GM12878 (cell line): ENCODE results near the gene SRD5A2. TPM values are rescaled to one million over a fixed set of nuclear protein-coding genes. Genes with fewer than 3 reads are reported as not detected.

Experiments
- ATAC-seq: fragments of 200-7000 bp; cut with Tn5 transposase; 3 replicates; pipeline ENCODE4 v1.9.1; 2020; ENCODE audit warnings: mild to moderate bottlenecking, moderate library complexity
- BruUV-seq: library from RNA; stranded (reverse); fragments of 400-500 nt; replicated peaks from 2 replicates; lab custom pipeline; 2021; lab: Mats Ljungman, UMichigan
- CTCF ChIA-PET: fragments of 300-600 bp; sonication (Branson Sonifier 250); formaldehyde crosslinking; extraction: SDS; loops from one replicate; lab custom pipeline; 2021; ENCODE audit warnings: inconsistent platforms; lab: Yijun Ruan, JAX
- POLR2A ChIA-PET: fragments of 350-600 bp; formaldehyde crosslinking; extraction: SDS; loops from one replicate; lab custom pipeline; 2021; ENCODE audit warnings: inconsistent platforms; lab: Charles Lee
- RAD21 ChIA-PET: fragments of 300-600 bp; sonication (Branson Sonifier 250); formaldehyde crosslinking; loops from one replicate; lab custom pipeline; 2023; ENCODE audit warnings: antibody characterized with exemption; ENCODE audit not compliant: unreplicated experiment; lab: Charles Lee
- SMC1A ChIA-PET: fragments of 300-600 bp; sonication (Branson Sonifier 250); formaldehyde crosslinking; loops from one replicate; lab custom pipeline; 2023; ENCODE audit not compliant: unreplicated experiment, uncharacterized antibody; lab: Charles Lee
- DNase-seq: peaks from one replicate; pipeline ENCODE4 v3.0.0-alpha.2; 2011; ENCODE audit warnings: low read depth, low spot score
- FAIRE-seq: peaks from 3 replicates; lab custom pipeline; 2011; peaks lifted over from hg19 to GRCh38; lab: Jason Lieb, UNC
- H2AFZ ChIP-seq: 2 replicates; pipeline ENCODE4 v1.6.0; 2011; ENCODE audit warnings: low read depth, low read length, control low read depth; ENCODE audit not compliant: control insufficient read depth
- H3K27ac ChIP-seq: 2 replicates; pipeline ENCODE4 v1.5.1; 2011; ENCODE audit warnings: control low read depth; ENCODE audit not compliant: control insufficient read depth, insufficient read depth
- H3K27me3 ChIP-seq, 2 experiments: replicated peaks in 1 of 2; 2 replicates each; pipeline versions ENCODE4 v1.6.0 to v1.6.1; 2011; ENCODE audit warnings: low read length in 1 of 2; ENCODE audit not compliant: control insufficient read depth in 2 of 2, insufficient read depth in 2 of 2
- H3K36me3 ChIP-seq, 2 experiments: 2 replicates each; pipeline ENCODE4 v1.5.1; 2011; ENCODE audit warnings: low read length in 1 of 2; ENCODE audit not compliant: control insufficient read depth in 2 of 2, insufficient read depth in 2 of 2
- H3K4me1 ChIP-seq: 2 replicates; pipeline ENCODE4 v1.6.1; 2011; ENCODE audit warnings: mild to moderate bottlenecking, low read length, moderate library complexity, mixed read lengths; ENCODE audit not compliant: control insufficient read depth, insufficient read depth
- H3K4me2 ChIP-seq: 2 replicates; pipeline ENCODE4 v1.6.0; 2011; ENCODE audit warnings: control low read depth; ENCODE audit not compliant: control insufficient read depth, insufficient read depth
- H3K4me3 ChIP-seq: fragments of 200-600 bp; sonication (generic); 2 replicates; pipeline ENCODE4 v1.5.1; 2016
- H3K79me2 ChIP-seq: 2 replicates; pipeline ENCODE4 v1.6.0; 2011; ENCODE audit warnings: low read length; ENCODE audit not compliant: control insufficient read depth, insufficient read depth
- H3K9ac ChIP-seq: 2 replicates; pipeline ENCODE4 v1.8.0; 2011; ENCODE audit warnings: low read length, control low read depth, mixed read lengths; ENCODE audit not compliant: control insufficient read depth, insufficient read depth
- H3K9me3 ChIP-seq: replicated peaks from 3 replicates; pipeline ENCODE4 v1.5.1; 2011; ENCODE audit warnings: mild to moderate bottlenecking, low read length; ENCODE audit not compliant: control insufficient read depth, insufficient read depth
- H4K20me1 ChIP-seq: 2 replicates; pipeline ENCODE4 v1.6.0; 2011; ENCODE audit not compliant: control insufficient read depth, insufficient read depth
- EED ChIP-seq: sonication (generic); IDR thresholded peaks from 2 replicates; pipeline ENCODE4 v1.6.1; 2016; ENCODE audit warnings: antibody characterized with exemption, low read depth
- EGR1 ChIP-seq, 2 experiments: IDR thresholded peaks; 1 replicate in 1 of 2; 2 replicates in 1 of 2; pipeline ENCODE4 v1.6.1; 2011 to 2012; ENCODE audit warnings: low read depth in 2 of 2, low read length in 2 of 2, borderline replicate concordance in 1 of 2, mild to moderate bottlenecking in 1 of 2, moderate library complexity in 1 of 2
- ETV6 ChIP-seq, 2 experiments: fragments of 450-650 bp in 1 of 2; IDR thresholded peaks in 1 of 2; conservative IDR thresholded peaks in 1 of 2; 2 replicates each; pipeline ENCODE4 v1.6.1; 2014; ENCODE audit warnings: antibody characterized with exemption in 1 of 2, borderline replicate concordance in 1 of 2, low read depth in 1 of 2, mild to moderate bottlenecking in 1 of 2, moderate library complexity in 1 of 2
- GATAD2B ChIP-seq: fragments of 450-650 bp; conservative IDR thresholded peaks from 2 replicates; pipeline ENCODE4 v1.6.1; 2017; ENCODE audit warnings: low read depth, mild to moderate bottlenecking, moderate library complexity
- HDAC6 ChIP-seq: fragments of 200-600 bp; sonication (generic); IDR thresholded peaks from one replicate; pipeline ENCODE4 v1.8.0; 2017; ENCODE audit warnings: antibody characterized with exemption; ENCODE audit not compliant: unreplicated experiment
- KAT2A ChIP-seq: conservative IDR thresholded peaks from 2 replicates; pipeline ENCODE4 v1.6.1; 2011; ENCODE audit warnings: low read depth, low read length; ENCODE audit not compliant: control insufficient read depth
- MTA3 ChIP-seq: IDR thresholded peaks from 2 replicates; pipeline ENCODE4 v1.6.1; 2012; ENCODE audit warnings: low read length, inconsistent platforms, borderline replicate concordance
- SIN3A ChIP-seq: IDR thresholded peaks from 2 replicates; pipeline ENCODE4 v1.6.1; 2012; ENCODE audit warnings: low read depth, low read length, improper control_type of control experiment
- SMAD1 ChIP-seq: fragments of 450-650 bp; IDR thresholded peaks from 2 replicates; pipeline ENCODE4 v1.6.1; 2018; ENCODE audit warnings: mild to moderate bottlenecking, low read depth; ENCODE audit not compliant: partially characterized antibody
- SREBF2 ChIP-seq: IDR thresholded peaks from 2 replicates; pipeline ENCODE4 v1.6.1; 2012; ENCODE audit warnings: mild to moderate bottlenecking, low read length
- STAT1 ChIP-seq: fragments of 450-650 bp; conservative IDR thresholded peaks from 2 replicates; pipeline ENCODE4 v1.6.1; 2014; ENCODE audit warnings: antibody characterized with exemption, mild to moderate bottlenecking
- SUZ12 ChIP-seq: fragments of 200-600 bp; sonication (generic); IDR thresholded peaks from one replicate; pipeline ENCODE4 v1.6.1; 2018; ENCODE audit warnings: antibody characterized with exemption, mild to moderate bottlenecking; ENCODE audit not compliant: unreplicated experiment
- in situ Hi-C: fragments of 300-500 bp; cut with MboI; formaldehyde crosslinking; loops from 9 replicates; pipeline ENCODE4 v1.14.3; 2018; ENCODE audit warnings: mixed read lengths
- intact Hi-C: fragments of 100-400 bp; cut with micrococcal nuclease; formaldehyde crosslinking; loops from one replicate; pipeline ENCODE4 v1.14.2; 2022; ENCODE audit not compliant: unreplicated experiment
- polyA plus RNA-seq, 11 experiments: library from polyadenylated mRNA; depleted of rRNA in 4 of 11; unstranded in 6 of 11; stranded (reverse) in 5 of 11; fragments of >200 nt; fragmentation: Nextera tagmentation in 4 of 11; fragmentation: Illumina TruSeq in 1 of 11; extraction: Ambion mirVana in 4 of 11; extraction: Trizol in 1 of 11; gene quantifications; 1 replicate in 1 of 11; 2 replicates in 10 of 11; pipeline versions ENCODE4 v1.2.1 to v1.2.3, GENCODE V29; 2011 to 2016; ENCODE audit warnings: inconsistent platforms in 2 of 11, missing spikeins in 2 of 11, low read depth in 1 of 11
- total RNA-seq, 4 experiments: library from RNA; depleted of rRNA in 3 of 4; stranded (reverse); fragments of >200 nt in 3 of 4; fragmentation: Illumina TruSeq in 1 of 4; extraction: Trizol in 1 of 4; gene quantifications; 2 replicates each; pipeline versions ENCODE4 v1.2.1 to v1.2.3, GENCODE V29; 2013 to 2021
- TF ChIP-seq, protein P1 (sequence below): fragments of 450-650 bp; IDR thresholded peaks from 2 replicates; pipeline ENCODE4 v1.6.1; 2017; ENCODE audit warnings: mild to moderate bottlenecking, moderate library complexity
- TF ChIP-seq, protein P2 (sequence below): IDR thresholded peaks from 2 replicates; pipeline ENCODE4 v1.6.1; 2012; ENCODE audit warnings: improper control_type of control experiment, low read depth, low read length; ENCODE audit not compliant: insufficient replicate concordance
- TF ChIP-seq, protein P3 (sequence below): IDR thresholded peaks from 2 replicates; pipeline ENCODE4 v1.6.1; 2011; ENCODE audit warnings: borderline replicate concordance, low read depth, mild to moderate bottlenecking, moderate library complexity, mixed read lengths, low read length; ENCODE audit not compliant: insufficient read depth; ENCODE audit errors: extremely low read length

SRD5A2 gene
- total and polyA plus RNA-seq, 10 of the 15 experiments (the other 5 are each of a cell fraction or from before 2014, with no cell fraction given): 0.01 TPM; not detected in 7

DNA sequence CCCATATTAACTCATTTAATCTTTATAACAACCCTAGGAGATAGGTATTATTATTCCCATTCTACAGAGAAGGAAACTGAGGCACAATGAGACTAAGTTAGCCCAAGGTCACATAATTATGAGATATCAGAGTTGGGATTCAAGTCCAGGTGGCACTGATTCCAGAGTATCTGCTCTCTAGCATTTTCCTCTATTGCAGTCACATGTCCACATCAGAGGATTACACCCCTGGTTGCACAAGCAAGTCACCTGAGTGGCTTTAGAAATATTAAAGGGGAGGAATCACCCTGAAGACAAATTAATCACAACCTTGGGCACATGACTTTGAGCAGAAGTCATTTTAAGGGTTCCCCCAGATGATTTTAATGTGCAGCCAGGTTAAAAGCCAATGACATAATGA lies 23.8 kb downstream of the SRD5A2 start:
- Histone ChIP-seq H3K27ac (no peak overlapping the region), H3K4me3 (no peak overlapping the region), H3K4me2 (no peak overlapping the region), H2AFZ (no peak overlapping the region), H3K9me3 (no peaks in the 10 kb centered on the region), H4K20me1 (no peaks in the 10 kb centered on the region), H3K4me1 (no peaks in the 10 kb centered on the region), H3K9ac (no peak overlapping the region), H3K27me3 (no peaks in the 10 kb centered on the region), H3K36me3 (no peaks in the 10 kb centered on the region), H3K79me2 (no peaks in the 10 kb centered on the region)
- FAIRE-seq: no peak
- ChIA-PET RAD21 (no interaction called here), CTCF (no interaction called here), POLR2A (no interaction called here), SMC1A (no interaction called here)
- no peak for DNase-seq
- BruUV-seq: no TSS peak
- in situ Hi-C loops: no loop called here
- intact Hi-C loops: no loop called here
- ATAC-seq: no peak
- TF ChIP-seq, protein P1, sequence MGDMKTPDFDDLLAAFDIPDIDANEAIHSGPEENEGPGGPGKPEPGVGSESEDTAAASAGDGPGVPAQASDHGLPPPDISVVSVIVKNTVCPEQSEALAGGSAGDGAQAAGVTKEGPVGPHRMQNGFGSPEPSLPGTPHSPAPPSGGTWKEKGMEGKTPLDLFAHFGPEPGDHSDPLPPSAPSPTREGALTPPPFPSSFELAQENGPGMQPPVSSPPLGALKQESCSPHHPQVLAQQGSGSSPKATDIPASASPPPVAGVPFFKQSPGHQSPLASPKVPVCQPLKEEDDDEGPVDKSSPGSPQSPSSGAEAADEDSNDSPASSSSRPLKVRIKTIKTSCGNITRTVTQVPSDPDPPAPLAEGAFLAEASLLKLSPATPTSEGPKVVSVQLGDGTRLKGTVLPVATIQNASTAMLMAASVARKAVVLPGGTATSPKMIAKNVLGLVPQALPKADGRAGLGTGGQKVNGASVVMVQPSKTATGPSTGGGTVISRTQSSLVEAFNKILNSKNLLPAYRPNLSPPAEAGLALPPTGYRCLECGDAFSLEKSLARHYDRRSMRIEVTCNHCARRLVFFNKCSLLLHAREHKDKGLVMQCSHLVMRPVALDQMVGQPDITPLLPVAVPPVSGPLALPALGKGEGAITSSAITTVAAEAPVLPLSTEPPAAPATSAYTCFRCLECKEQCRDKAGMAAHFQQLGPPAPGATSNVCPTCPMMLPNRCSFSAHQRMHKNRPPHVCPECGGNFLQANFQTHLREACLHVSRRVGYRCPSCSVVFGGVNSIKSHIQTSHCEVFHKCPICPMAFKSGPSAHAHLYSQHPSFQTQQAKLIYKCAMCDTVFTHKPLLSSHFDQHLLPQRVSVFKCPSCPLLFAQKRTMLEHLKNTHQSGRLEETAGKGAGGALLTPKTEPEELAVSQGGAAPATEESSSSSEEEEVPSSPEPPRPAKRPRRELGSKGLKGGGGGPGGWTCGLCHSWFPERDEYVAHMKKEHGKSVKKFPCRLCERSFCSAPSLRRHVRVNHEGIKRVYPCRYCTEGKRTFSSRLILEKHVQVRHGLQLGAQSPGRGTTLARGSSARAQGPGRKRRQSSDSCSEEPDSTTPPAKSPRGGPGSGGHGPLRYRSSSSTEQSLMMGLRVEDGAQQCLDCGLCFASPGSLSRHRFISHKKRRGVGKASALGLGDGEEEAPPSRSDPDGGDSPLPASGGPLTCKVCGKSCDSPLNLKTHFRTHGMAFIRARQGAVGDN: no peak
- TF ChIP-seq ETV6 (conservative IDR thresholded peaks at IDR 0.05 in 1 of 2, IDR thresholded peaks at IDR 0.05 in 1 of 2; ENCODE audit: borderline replicate concordance in 1 of 2, low read depth in 1 of 2): no peak
- no peak for TF ChIP-seq SIN3A
- TF ChIP-seq SREBF2: no peak
- TF ChIP-seq SMAD1: no peak
- TF ChIP-seq HDAC6: no peak
- TF ChIP-seq, protein P2, sequence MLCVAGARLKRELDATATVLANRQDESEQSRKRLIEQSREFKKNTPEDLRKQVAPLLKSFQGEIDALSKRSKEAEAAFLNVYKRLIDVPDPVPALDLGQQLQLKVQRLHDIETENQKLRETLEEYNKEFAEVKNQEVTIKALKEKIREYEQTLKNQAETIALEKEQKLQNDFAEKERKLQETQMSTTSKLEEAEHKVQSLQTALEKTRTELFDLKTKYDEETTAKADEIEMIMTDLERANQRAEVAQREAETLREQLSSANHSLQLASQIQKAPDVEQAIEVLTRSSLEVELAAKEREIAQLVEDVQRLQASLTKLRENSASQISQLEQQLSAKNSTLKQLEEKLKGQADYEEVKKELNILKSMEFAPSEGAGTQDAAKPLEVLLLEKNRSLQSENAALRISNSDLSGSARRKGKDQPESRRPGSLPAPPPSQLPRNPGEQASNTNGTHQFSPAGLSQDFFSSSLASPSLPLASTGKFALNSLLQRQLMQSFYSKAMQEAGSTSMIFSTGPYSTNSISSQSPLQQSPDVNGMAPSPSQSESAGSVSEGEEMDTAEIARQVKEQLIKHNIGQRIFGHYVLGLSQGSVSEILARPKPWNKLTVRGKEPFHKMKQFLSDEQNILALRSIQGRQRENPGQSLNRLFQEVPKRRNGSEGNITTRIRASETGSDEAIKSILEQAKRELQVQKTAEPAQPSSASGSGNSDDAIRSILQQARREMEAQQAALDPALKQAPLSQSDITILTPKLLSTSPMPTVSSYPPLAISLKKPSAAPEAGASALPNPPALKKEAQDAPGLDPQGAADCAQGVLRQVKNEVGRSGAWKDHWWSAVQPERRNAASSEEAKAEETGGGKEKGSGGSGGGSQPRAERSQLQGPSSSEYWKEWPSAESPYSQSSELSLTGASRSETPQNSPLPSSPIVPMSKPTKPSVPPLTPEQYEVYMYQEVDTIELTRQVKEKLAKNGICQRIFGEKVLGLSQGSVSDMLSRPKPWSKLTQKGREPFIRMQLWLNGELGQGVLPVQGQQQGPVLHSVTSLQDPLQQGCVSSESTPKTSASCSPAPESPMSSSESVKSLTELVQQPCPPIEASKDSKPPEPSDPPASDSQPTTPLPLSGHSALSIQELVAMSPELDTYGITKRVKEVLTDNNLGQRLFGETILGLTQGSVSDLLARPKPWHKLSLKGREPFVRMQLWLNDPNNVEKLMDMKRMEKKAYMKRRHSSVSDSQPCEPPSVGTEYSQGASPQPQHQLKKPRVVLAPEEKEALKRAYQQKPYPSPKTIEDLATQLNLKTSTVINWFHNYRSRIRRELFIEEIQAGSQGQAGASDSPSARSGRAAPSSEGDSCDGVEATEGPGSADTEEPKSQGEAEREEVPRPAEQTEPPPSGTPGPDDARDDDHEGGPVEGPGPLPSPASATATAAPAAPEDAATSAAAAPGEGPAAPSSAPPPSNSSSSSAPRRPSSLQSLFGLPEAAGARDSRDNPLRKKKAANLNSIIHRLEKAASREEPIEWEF: no peak
- no peak for TF ChIP-seq GATAD2B
- TF ChIP-seq STAT1: no peak
- no peak for TF ChIP-seq EED
- TF ChIP-seq, protein P3, sequence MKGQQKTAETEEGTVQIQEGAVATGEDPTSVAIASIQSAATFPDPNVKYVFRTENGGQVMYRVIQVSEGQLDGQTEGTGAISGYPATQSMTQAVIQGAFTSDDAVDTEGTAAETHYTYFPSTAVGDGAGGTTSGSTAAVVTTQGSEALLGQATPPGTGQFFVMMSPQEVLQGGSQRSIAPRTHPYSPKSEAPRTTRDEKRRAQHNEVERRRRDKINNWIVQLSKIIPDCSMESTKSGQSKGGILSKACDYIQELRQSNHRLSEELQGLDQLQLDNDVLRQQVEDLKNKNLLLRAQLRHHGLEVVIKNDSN: no peak
- no peak for TF ChIP-seq MTA3
- no peak for TF ChIP-seq SUZ12
- TF ChIP-seq EGR1 (IDR thresholded peaks at IDR 0.05; ENCODE audit: borderline replicate concordance in 1 of 2, low read depth in 2 of 2, low read length in 2 of 2): no peak
- no peak for TF ChIP-seq KAT2A
